GM12892 (cell line): ENCODE data around the gene WSCD1.

Source experiments
- POLR2A ChIP-seq: IDR thresholded peaks from 2 replicates; pipeline ENCODE4 v1.6.1; 2011; ENCODE audit warnings: low read depth, low read length, control low read depth
- POLR2AphosphoS5 ChIP-seq: IDR thresholded peaks from 2 replicates; pipeline ENCODE4 v1.6.1; 2011; ENCODE audit warnings: low read depth, low read length, control low read depth
- TAF1 ChIP-seq: IDR thresholded peaks from 2 replicates; pipeline ENCODE4 v1.6.1; 2011; ENCODE audit warnings: low read depth, mild to moderate bottlenecking, control low read depth, low read length, borderline replicate concordance

- TF ChIP-seq POLR2AphosphoS5 (no peak), POLR2A (no peak), TAF1 (no peak)
Observed at GRCh38 chr17:6110592-6110991, 40.4 kb downstream of the WSCD1 start.
